ENCODE results near the gene CYB5D1.

CYB5D1 gene

GRCh38 chr17:7846063-7846735 lies 11.6 kb upstream of the CYB5D1 start:
- no peak for DNase-seq

GRCh38 chr17:7846765-7847661 lies 10.8 kb upstream of the CYB5D1 start:
- DNase-seq: no peak

- DNase-seq: no peak
These were observed 9.6 kb upstream of the CYB5D1 start for GRCh38 chr17:7848131-7848579.

- no peak for DNase-seq
These were observed 9.1 kb upstream of the CYB5D1 start for GRCh38 chr17:7848739-7849129.

GRCh38 chr17:7849130-7849750 lies 8.6 kb upstream of the CYB5D1 start:
- DNase-seq: no peak

- no peak for DNase-seq
These were observed 7.9 kb upstream of the CYB5D1 start for GRCh38 chr17:7849751-7850504.

GRCh38 chr17:7850701-7851437 lies 6.9 kb upstream of the CYB5D1 start:
- DNase-seq: no peak

GRCh38 chr17:7851438-7852261 lies 6.2 kb upstream of the CYB5D1 start:
- peak; percentile 83 for DNase-seq

GRCh38 chr17:7852262-7852670 lies 5.5 kb upstream of the CYB5D1 start:
- DNase-seq: no peak

GRCh38 chr17:7852919-7853690 lies 4.7 kb upstream of the CYB5D1 start:
- DNase-seq: no peak

- DNase-seq: no peak
These were observed 4.1 kb upstream of the CYB5D1 start for GRCh38 chr17:7853691-7854038.

- no peak for DNase-seq
These were observed 3.6 kb upstream of the CYB5D1 start for GRCh38 chr17:7854078-7854777.

GRCh38 chr17:7854851-7855659 lies 2.7 kb upstream of the CYB5D1 start, which contains the start of gene TMEM88:
TSS of gene TMEM88 (plus strand) at chr17:7855066. CDS start at chr17:7855075, 9 bp downstream.
- DNase-seq: no peak

GRCh38 chr17:7855660-7856010 lies 2.2 kb upstream of the CYB5D1 start:
- no peak for DNase-seq

GRCh38 chr17:7856011-7856810 lies 1.6 kb upstream of the CYB5D1 start:
- peak; percentile 36 for DNase-seq

- DNase-seq: peak; percentile 97
These were observed 741 bp upstream of the CYB5D1 start, which contains the start of gene NAA38 for GRCh38 chr17:7856811-7857712. TSS of gene NAA38 (minus strand) at chr17:7857559. CDS start at chr17:7857463, 96 bp downstream.

- DNase-seq: peak; percentile 43
These were observed 663 bp downstream of the CYB5D1 start for GRCh38 chr17:7858522-7858810.
